Measurements from ENCODE around the gene MRPS35. TPM values are rescaled to one million over a fixed set of nuclear protein-coding genes. Genes with fewer than 3 reads are reported as not detected.

MRPS35 gene
- total RNA-seq, 4 donors from 2014 or later = 36.6 to 52.3 (median 48.8) TPM

GRCh38 chr12:27785882-27786570 is 75.4 kb downstream of the MRPS35 start:
- Histone ChIP-seq H3K27ac (no peak overlapping the region), H3K9me3 (no peaks in the 10 kb centered on the region), H3K4me3 (no peak overlapping the region), H3K4me1 (peaks cover 8 to 87% (median 8%) of the 10 kb centered on the region in 3 donors), H3K36me3 (peaks cover 0 to 12% of the 10 kb centered on the region in 2 donors), H3K27me3 (no peaks in the 10 kb centered on the region)
- 38 to 78% methylated on average over 3 of the region's 3 CpGs for WGBS, 2 donors (ENCODE audit: low coverage in 1 of 2)
- no peak for ATAC-seq
- TF ChIP-seq POLR2AphosphoS5 (IDR thresholded peaks at IDR 0.05) = no peak
- no peak for TF ChIP-seq POLR2A (IDR thresholded peaks at IDR 0.05)
- no peak for TF ChIP-seq EP300 (IDR thresholded peaks at IDR 0.05)

DNA sequence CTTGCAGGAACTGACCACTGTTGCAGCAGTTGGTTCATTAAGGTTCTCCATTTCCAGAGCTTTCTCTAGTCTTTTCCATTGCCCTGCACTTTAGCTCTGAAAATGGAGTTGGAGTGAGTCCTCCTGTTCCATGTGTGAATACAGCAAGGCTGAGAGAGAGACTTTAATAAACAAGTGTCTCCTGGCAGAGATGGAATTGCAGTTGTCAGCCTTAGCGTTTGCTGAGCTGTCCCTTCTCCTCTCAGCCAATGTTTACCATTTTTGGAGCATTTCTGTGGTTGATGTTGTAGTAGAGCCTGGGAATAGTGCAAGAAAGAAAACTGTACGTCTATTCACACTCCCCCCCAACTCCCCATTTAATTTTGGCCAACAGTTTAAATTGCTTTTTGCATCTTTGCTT is 76.9 kb downstream of the MRPS35 start:
- ATAC-seq = peak; percentile 29
- TF ChIP-seq POLR2AphosphoS5 (IDR thresholded peaks at IDR 0.05) (no peak), EP300 (IDR thresholded peaks at IDR 0.05) (no peak), CTCF (IDR thresholded peaks at IDR 0.05) (no peak), POLR2A (IDR thresholded peaks at IDR 0.05) (no peak)
- Histone ChIP-seq H3K27me3 (no peaks in the 10 kb centered on the region), H3K4me3 (no peak overlapping the region), H3K27ac (peak overlapping the region in 3 of 4 donors; percentile 26 to 57 (median 46)), H3K36me3 (peaks cover 0 to 27% of the 10 kb centered on the region in 2 donors), H3K4me1 (peaks cover 5 to 72% (median 8%) of the 10 kb centered on the region in 3 donors), H3K9me3 (no peaks in the 10 kb centered on the region)
- WGBS, 2 donors (ENCODE audit: low coverage in 1 of 2) = 21 to 37% methylated on average over 2 of the region's 2 CpGs

- H3K27me3 ChIP-seq = no peaks in the 10 kb centered on the region
- H3K36me3 ChIP-seq = peaks cover 0 to 50% of the 10 kb centered on the region in 2 donors
- no peak for TF ChIP-seq CTCF (IDR thresholded peaks at IDR 0.05)
- no peak for TF ChIP-seq EP300 (IDR thresholded peaks at IDR 0.05)
- H3K9me3 ChIP-seq = no peaks in the 10 kb centered on the region
- H3K27ac ChIP-seq = no peak overlapping the region
- no peak for ATAC-seq
- 87 to 100% methylated on average over 2 of the region's 2 CpGs for WGBS, 2 donors (ENCODE audit: low coverage in 1 of 2)
- H3K4me1 ChIP-seq = peaks cover 5 to 46% (median 5%) of the 10 kb centered on the region in 3 donors
- H3K4me3 ChIP-seq = no peak overlapping the region
Measured at GRCh38 chr12:27790179-27790578, 79.5 kb downstream of the MRPS35 start.

- Histone ChIP-seq H3K27ac (peak overlapping the region in 2 of 4 donors; percentile 0 to 8), H3K4me3 (no peak overlapping the region), H3K27me3 (no peaks in the 10 kb centered on the region), H3K36me3 (peaks cover 11 to 91% of the 10 kb centered on the region in 2 donors), H3K4me1 (no peaks in the 10 kb centered on the region), H3K9me3 (no peaks in the 10 kb centered on the region)
- WGBS, 2 donors (ENCODE audit: low coverage in 1 of 2) = 66 to 79% methylated on average over 4 to 6 of the region's 6 CpGs
- no peak for ATAC-seq
- TF ChIP-seq POLR2A (IDR thresholded peaks at IDR 0.05) (no peak), POLR2AphosphoS5 (IDR thresholded peaks at IDR 0.05) (no peak), EP300 (IDR thresholded peaks at IDR 0.05) (no peak), CTCF (IDR thresholded peaks at IDR 0.05) (no peak)
Measured at GRCh38 chr12:27794818-27795584, 84.4 kb downstream of the MRPS35 start.

DNA sequence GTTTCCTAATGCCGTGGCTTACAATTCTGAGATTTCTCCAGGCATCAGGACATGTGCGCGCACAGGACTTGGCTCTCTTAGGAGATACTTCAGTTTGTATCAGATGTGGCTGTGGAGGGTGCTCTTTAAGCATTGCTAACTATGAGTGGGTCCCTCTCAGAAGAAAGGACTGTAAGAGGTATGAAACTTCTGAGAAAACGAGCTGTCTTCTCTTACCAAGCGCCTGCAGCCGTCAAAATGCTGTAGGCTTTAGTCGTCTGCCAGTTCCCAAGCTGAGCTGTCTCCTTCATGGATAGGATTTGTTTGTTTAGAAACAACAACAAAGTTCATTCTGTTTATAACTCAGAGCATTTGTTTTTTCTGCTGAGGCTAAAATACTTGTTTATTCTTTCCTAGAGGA is 85.5 kb downstream of the MRPS35 start:
- 68 to 71% methylated on average over 4 to 7 of the region's 7 CpGs for WGBS, 2 donors (ENCODE audit: low coverage in 1 of 2)
- Histone ChIP-seq H3K4me1 (no peaks in the 10 kb centered on the region), H3K36me3 (peaks cover 11 to 99% of the 10 kb centered on the region in 2 donors), H3K4me3 (no peak overlapping the region), H3K9me3 (no peaks in the 10 kb centered on the region), H3K27ac (no peak overlapping the region), H3K27me3 (no peaks in the 10 kb centered on the region)
- ATAC-seq = no peak
- TF ChIP-seq POLR2AphosphoS5 (IDR thresholded peaks at IDR 0.05) = no peak
- TF ChIP-seq EP300 (IDR thresholded peaks at IDR 0.05) = no peak
- no peak for TF ChIP-seq POLR2A (IDR thresholded peaks at IDR 0.05)
- no peak for TF ChIP-seq CTCF (IDR thresholded peaks at IDR 0.05)

Measured in gastroesophageal sphincter (tissue), 4 donors.